Measurements from ENCODE around the gene BOD1L1.

The BOD1L1 gene

GRCh38 chr4:13538427-13538973, 89.0 kb downstream of the BOD1L1 start:
- DNase-seq = no peak

GRCh38 chr4:13537832-13538177, 89.7 kb downstream of the BOD1L1 start:
- no peak for DNase-seq

DNA sequence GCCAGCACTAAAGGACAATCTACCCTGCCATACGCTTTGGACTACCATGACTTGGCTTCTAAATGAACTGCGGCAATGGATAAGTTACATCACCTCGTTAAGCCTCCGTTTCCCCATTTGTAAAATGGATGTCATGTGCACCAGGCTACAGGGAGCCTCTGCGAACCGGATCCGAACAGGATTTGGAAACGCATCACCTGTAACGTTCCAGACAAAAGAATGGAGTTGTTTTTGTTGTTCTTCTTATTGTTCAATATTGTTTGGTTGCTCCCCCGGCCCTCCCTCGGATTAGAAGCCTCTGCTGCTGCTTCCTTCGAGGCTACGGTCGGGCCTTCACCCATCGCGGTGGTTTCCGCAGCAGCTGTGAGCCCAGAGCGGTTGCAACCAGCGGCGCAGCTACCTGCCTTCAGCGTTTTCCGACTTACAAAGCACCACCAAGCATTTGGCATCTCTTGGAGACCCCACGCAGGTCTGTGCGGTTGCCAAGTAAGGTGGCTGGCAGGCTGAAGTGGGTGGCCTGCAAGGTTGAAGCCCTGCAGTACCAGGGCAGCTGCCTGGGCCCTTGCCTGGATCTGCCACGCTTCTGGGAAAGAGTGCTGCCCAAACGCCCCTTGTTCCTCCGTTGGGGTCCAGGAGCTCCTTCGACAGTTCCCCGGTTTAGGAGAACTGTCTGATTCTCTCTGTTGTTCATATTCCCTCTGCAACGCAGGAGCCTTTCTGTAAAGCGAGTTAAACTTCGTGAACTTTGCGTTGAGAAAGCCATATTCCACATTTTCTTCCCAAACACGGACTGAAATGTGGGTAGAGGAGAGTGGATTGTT, 90.3 kb downstream of the BOD1L1 start:
- DNase-seq = no peak

- DNase-seq = no peak
Measured at GRCh38 chr4:13536607-13537006, 90.9 kb downstream of the BOD1L1 start.

GRCh38 chr4:13535708-13536361, 91.7 kb downstream of the BOD1L1 start:
- no peak for DNase-seq

DNA sequence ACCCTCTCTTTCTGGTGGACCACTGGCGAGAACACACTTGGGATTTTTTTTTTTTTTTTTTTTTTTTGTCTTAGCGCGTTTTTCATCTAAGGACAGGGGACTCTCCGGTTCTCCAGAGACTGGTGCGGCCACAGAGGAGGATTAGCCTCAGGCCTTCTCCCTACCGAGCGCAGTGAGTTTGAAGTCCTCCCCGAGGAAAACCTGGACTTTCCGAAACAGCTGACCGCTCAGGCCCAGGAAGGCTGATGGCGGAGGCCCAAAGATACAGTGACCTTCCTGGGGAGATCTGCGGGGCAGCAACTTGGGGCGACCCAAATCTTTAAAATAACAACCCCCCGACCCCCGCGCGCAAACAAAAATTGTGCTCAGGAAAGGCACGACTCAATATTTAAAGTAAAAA, 92.4 kb downstream of the BOD1L1 start:
- no peak for DNase-seq

GRCh38 chr4:13534344-13535063, 93.0 kb downstream of the BOD1L1 start:
- no peak for DNase-seq

DNA sequence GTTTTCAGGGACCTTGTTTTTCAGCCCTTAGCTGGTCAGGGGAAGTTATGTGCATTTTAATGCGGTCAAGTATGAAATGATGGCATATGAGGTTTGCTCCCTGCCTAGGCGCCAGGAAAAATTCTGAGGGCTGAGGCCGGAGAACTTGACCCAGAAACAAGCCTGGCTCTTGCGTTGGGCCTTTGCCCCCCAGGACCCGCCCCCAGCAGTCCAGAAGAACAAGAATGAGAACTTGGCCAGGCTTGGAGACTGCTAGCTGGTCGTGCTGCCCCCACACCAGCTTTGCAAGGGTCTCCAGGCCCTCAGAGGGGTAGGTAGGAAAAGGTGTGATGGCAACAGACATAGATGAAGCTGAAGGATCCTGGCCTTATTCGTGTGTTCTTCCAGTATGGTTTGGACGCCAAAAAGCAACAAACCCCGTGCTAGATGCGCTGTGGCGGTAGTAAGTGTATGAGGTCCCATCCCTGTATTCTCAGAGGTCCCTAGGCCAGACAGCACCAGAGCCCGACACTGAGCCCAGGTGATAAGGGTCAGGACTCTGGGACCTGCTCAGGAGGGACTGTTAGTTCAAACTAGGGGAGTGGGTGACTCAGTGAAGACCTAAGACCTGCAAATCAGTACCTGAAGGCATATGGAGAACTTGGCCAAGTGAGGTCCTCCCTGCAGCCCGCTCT, 93.7 kb downstream of the BOD1L1 start:
- no peak for DNase-seq

- DNase-seq = no peak
Measured at GRCh38 chr4:13531625-13531998, 95.9 kb downstream of the BOD1L1 start.

DNA sequence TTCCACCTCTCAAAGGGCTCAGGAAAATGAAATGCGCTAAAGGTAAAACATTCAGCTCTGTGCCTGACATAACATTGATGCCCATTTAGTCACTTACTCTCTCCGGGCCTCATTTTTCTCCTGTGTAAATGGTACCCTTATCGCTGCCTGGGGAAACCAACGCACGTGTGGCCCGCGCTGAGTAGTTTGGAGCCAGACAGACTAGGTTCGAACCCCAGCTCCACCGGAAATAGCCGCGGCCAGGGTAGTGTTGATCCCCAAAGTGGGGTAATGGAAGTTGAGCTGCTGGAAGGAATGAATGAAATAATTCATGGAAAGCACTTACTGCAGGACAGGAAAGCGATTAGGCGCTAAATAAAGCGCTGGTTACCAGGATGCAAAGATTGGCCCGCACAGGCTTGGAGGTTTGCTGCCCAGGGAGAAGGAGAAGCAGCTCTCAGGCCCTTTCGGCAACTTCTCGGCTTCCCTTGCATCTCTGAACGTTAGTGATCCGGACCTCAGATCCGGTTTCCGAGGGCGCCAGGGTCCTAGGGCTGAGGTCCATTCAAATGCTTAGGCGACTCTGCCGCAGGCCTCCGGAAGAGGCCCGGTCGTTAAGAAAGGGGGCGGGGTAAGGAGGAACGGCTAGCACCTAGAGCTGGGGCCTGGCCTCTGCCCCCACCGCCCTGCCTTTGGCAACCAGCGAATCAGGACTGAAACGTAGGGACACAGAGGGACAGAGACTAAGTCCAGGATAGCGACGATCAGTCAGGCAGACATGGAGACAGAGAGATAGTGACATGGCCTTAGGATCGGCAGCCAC, 96.5 kb downstream of the BOD1L1 start:
- no peak for DNase-seq

GRCh38 chr4:13529128-13529919, 98.2 kb downstream of the BOD1L1 start:
- no peak for DNase-seq

GRCh38 chr4:13528821-13529127, 98.8 kb downstream of the BOD1L1 start:
- no peak for DNase-seq

DNA sequence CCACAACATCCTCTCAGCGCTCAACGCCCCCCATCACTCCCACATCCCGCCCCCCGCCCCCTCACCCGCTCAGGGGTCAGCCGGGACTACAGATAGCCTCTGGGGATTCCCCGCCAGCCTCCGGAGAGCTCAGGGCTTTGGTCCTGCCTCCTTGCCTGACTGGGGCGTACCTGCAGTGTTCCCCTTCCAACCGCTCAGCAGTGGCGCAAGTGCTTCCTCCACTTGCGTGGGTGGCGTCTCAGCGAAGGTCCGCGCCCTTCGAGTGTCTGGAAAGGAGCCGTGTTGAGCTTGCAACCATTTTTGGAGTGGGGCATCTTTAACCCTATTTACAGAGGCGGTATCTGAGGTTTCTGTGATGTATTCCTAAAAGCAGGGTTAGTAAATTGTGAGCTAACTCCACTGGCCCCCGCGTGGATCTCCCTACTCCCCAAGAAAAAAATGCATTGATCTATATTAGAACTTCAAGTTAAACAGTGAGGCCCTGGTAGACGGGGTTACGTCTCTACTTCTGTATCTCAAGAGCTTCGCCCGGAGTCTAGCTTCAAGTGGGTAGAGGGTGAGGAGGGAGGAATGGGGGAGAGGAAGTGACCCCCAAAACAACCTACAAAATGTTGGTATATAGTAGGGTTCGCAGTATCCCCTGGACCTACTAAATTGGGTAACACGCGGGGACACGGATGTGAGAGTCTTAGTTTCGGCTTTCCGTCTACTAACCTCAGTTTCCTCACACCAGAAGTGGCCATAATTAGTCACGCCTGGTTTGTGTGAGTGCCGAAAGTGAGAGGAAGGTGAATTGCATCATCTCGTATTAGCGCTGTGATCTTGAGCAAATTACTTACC, 99.3 kb downstream of the BOD1L1 start:
- no peak for DNase-seq

- no peak for DNase-seq
Measured at GRCh38 chr4:13527192-13527980, 100.1 kb downstream of the BOD1L1 start.

DNA sequence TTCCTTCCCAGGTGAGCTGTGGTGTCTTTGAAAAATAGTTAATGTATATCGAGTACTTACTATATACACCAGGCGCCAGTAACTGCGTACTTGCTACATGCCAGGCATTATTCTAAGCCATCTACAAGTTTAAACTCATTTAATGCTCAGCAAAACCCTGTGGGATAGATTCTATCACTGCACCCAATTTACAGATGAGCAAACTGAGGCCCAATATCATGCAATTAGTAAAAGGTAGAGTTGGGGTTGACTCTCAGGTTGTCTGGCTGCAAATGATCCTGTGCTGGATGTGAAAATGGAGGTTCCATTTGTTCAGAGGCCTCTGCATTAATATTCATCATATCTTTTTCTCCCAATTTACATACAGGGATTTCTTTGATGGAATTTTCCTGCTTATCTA, 100.9 kb downstream of the BOD1L1 start:
- DNase-seq = no peak

- no peak for DNase-seq
Measured at GRCh38 chr4:13525606-13526281, 101.8 kb downstream of the BOD1L1 start.

DNA sequence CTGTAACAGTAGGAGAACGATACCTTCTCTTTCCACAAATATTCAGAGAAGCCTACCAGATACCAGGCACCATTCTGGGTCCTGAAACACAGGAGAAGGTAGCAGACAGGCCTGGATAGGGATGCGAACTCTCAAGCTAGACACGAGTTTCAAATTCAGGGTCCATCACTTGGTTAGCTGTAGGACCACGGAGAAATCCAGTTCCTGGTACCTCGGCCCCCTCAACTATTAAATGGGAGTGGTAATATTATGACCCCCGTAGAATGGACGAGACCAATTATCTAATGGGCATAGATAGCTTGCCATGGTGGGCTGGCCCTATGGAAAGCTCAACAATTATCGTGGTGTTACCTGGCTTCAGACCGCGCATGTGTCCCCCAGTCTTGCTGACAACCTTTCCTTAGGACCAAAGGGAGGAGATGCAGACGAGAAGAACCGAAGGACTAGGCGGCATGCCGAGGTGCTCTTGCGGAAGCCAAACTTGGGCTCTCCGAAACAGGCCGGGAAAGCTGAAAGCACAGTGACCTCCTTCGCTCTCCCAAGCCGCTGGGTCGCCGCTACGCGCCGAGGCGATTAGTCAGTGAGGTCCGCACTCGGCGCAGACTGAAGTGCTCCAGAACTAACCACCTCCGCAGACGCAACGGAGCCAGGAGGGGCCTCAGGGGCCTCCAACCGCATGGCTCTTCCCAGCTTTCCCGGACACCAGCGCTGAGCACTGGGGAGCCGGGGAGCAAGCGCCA, 102.9 kb downstream of the BOD1L1 start:
- DNase-seq = no peak
